GM12872 (cell line): Measurements from ENCODE around the gene TP53I3.

ENCODE experiments used
- TF ChIP-seq, protein P1 (sequence below): IDR thresholded peaks from 3 replicates; pipeline ENCODE4 v1.5.1; 2011; ENCODE audit warnings: low read depth, mild to moderate bottlenecking, low read length, moderate library complexity; ENCODE audit not compliant: insufficient read depth

TP53I3 gene

DNA sequence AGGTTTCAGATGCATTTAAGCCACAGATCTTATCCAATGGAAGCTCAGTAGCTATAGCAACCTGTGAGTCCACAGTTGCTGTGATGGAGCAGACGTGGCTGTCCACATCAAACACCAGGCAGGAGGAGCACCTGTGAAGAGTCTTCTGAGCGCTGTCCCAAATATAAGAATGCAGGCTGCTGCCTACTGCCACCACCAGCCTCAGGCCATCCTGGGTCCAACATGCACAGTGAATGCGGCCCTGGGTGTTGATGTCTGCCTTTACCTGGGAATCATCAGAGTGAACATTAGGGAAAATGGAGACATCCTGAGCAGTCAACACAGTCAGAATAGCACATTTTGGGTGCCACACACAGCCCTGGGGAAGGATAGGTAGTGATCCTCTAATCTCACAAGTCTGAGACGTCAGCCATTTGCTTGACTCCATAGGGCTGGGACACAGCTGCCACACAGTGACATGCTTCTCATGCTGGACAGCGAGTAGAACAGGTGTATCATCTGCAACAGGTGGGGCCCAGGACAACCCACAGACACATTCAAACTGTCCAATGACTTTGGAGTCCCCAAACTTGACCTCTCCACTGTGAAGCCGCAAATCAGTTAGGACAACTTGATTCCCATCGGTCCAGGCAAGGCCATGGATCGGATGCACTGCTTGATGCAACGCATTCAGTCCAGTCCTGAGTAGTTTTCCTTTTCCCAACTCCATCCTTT is 45.7 kb downstream of the TP53I3 start:
- TF ChIP-seq, protein P1, sequence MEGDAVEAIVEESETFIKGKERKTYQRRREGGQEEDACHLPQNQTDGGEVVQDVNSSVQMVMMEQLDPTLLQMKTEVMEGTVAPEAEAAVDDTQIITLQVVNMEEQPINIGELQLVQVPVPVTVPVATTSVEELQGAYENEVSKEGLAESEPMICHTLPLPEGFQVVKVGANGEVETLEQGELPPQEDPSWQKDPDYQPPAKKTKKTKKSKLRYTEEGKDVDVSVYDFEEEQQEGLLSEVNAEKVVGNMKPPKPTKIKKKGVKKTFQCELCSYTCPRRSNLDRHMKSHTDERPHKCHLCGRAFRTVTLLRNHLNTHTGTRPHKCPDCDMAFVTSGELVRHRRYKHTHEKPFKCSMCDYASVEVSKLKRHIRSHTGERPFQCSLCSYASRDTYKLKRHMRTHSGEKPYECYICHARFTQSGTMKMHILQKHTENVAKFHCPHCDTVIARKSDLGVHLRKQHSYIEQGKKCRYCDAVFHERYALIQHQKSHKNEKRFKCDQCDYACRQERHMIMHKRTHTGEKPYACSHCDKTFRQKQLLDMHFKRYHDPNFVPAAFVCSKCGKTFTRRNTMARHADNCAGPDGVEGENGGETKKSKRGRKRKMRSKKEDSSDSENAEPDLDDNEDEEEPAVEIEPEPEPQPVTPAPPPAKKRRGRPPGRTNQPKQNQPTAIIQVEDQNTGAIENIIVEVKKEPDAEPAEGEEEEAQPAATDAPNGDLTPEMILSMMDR = no peak
